Measurements from ENCODE around the gene KLK14.
A peak's percentile ranks its signal among the peaks of the same experiment; 100 is the strongest.

Gene KLK14

DNA sequence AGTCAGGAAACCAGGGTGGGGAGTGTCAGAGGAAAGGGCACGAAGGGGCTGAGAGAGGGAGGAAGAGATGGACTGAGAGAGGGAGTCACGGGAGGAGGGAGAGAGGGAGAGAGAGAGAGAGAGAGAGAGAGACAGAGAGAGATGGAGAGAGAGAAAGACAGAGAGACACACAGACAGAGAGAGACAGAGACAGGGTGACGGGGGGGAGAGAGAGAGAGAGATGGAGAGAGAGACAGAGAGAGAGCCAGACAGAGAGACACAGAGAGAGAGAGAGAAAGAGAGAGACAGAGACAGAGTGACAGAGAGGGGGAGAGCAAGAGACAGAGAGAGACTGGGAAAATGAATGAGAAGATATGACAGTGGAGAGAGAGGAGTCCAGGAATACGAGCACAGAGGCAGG is 494 bp upstream of the KLK14 start:
- DNase-seq: no peak

- no peak for DNase-seq
Observed at GRCh38 chr19:51081476-51081875, 1.2 kb downstream of the KLK14 start.

DNA sequence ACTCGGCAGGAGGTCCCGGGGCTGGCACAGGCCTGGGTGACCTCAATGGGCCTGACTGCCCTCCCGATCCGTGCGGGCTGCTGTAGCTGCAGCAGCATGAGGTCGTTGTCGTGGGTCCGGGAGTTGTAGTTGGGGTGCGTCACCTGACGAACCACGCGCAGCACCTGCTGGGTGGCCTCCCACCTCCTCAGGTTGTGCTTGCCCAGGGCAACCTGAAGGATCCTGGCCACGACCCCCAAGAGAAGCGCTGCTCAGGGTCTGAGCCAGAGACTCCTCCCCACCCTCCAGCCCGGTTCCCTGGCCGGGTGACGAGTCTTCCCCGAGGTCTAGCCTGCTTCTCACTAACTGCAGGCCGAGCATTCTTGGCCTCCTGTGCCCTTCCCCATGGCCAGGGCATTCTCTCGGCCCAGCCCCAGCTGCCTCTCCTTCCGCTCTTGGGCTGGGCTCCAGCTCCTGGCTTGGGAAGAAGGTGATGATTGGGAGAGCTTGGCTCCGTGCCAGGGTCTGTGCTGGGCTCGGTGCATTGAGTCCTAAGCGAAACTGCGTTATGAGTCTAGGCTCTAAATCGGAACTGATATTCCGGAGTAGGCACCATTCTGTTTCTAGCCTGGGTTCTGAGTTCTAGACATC is 3.1 kb downstream of the KLK14 start:
- DNase-seq: no peak

DNA sequence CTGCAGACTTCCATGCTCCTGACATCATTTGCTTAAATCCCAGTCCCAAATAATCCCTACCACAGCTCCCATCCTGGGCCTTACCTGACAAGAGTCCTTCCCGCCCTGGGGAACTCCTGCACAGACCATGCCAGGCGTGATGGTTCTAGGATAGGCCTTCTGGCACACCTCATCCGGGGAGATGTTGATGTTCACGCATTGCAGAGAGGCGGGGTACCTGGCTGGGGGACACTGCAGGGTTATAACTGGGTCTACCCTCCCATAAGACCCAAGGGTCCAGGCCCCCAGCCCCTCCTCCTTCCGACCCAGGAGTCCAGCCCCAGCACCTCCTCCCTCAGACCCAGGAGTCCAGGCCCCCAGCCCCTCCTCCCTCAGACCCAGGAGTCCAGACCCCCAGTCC is 4.0 kb downstream of the KLK14 start:
- DNase-seq: no peak

GRCh38 chr19:51078104-51078503 is 4.6 kb downstream of the KLK14 start:
- DNase-seq: no peak

DNA sequence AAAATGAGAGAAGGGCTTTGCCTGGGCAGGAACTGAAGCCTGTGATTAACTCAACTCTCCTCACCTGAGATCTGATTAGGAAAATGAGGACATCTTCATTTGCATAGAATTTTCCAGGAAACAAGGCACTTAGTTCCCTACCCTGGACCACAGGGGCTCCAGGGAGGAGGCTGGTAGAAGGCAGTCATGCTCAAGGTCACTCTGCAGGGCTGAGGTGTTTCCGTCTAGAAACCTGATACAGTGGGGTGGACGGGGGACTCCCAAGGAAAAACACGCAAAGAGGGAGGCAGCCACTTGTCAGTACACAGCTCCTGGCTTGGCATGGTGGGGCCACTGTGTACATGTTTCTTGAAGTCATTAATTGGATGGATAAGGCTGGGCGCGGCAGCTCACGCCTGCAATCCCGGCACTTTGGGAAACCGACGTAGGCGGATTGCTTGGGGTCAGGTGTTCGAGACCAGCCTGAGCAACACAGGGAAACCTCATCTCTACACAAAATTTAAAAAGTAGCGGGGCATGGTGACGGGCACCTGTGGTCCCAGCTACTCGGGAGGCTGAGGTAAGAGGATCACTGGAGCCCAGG is 6.0 kb downstream of the KLK14 start:
- no peak for DNase-seq

- no peak for DNase-seq
Observed at GRCh38 chr19:51075998-51076397, 6.7 kb downstream of the KLK14 start.

DNA sequence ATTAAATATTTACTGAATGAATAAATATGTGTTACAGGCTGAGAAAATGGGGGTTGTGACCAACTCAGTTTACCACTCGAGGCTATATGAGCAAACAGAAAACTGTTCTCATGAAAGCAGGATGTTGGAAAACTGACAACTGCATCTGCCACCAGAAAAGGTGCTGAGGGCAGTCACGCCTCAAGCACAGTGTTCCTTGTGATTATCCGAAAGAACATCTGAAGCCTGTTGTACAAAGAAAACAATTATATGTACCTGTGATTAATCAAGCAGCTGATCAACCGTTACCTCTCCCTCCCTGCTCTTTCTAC is 11.6 kb downstream of the KLK14 start:
- peak; percentile 60 for DNase-seq

- DNase-seq: peak; percentile 13
Observed at GRCh38 chr19:51070334-51071094, 12.2 kb downstream of the KLK14 start.

DNA sequence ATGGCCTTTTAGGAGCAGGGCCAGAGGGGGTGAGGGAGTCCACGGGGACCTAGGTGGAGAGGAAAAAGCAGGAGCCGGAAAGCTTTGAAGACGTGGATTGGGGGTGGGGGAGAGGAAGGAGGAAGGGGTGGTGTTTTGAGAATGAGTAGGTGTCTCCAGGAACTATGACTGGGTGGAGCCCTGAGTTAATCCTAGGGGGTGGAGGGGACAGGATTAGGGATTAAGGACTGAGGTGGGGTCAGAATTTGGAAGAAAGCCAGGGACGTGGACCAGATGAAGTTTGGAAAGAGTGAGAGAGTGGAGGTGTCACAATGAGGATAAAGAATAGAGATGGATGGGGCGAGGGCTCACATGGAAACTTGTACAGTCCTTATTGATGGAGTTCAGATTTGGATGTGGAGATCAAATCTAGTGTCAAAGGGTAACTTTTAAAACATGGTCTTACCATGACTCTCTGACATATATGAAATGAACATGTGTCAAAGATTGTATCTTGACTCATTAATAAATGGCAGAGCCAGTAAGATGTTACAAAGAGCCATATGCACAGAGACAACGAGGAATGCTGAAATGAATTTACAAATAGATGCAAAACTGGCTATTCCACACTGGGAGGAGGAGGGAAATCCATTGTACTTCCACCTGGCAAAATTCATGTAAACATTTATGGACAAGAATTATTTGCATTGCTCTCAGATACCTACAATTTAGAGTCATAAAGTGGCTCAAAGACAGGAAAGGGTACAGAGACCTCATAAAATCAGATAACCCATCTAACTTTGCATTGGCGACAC is 16.1 kb downstream of the KLK14 start:
- DNase-seq: no peak

DNA sequence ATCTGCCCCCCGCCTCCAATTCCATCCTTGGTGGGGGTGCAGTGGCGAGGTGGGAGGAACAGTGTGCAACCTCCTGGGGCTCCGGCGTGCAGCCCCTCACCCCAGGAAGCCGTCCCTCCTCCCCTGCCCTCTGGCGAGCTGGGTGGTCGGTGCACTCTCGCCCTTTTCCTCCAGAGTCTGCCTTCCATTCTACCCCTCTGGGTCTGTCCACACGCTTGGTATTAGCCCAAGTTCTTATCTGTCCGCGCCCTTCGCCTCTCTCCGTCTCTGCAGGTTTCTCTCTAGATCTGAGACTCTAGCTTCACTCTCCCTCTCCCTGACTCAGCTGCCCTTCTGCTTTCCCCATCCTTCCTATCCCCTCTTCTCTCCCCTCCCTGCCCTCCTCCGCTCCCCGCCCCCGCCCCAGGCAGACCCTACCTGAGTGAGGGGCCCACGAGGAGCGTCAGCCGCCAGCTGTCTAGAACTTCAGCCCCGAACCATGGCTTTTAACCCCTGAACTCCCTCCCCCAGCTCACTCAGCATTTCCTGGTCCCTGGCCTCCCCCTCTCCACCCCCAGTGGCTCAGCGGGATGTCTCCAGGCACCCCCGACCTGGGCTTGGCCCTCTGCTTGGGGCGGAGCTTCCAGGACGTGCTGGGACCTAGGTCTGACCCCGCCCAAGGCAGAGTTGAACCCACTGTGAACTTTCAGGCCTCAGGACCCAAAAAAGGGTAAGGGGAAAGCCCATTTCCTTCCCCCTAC is 17.3 kb downstream of the KLK14 start:
- no peak for DNase-seq

DNA sequence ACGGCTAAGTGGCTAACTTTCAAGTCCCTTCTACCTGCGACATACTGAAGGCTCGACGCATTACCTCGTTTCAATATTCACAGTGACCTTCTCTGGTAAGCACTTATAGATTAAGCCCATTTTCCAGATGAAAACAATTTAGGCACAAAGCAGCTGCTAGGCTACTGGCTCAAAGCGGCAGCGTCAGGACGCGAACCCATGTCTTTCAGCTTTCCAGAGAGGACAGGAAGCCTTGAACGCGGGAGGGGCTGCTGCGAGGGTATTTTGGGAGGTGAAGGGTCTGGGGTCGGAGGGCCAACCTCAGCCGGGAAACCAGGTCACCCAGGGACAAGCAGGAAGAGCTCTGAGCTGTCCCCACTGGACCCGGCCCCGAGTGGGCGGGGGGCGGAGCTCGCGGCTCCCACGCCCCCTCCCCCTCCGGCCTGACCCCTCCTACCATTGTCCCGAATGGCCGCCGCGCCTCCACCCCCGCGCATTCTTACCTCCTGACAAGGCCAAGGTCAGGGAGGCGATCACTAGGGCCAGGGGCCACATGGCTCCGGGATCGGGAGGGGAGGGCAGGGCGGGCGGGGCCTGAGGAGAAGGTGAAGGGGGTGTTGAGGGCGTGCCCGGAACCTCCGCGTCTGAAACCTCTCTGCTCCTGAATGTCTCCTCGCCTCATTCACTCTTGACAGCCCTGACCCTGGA is 18.0 kb downstream of the KLK14 start, which contains the start of gene KLK13:
KLK13 (minus strand) TSS at position 559 of the 687 bp plus-strand sequence; CDS start at position 534, 25 bp downstream.
- DNase-seq: no peak

DNA sequence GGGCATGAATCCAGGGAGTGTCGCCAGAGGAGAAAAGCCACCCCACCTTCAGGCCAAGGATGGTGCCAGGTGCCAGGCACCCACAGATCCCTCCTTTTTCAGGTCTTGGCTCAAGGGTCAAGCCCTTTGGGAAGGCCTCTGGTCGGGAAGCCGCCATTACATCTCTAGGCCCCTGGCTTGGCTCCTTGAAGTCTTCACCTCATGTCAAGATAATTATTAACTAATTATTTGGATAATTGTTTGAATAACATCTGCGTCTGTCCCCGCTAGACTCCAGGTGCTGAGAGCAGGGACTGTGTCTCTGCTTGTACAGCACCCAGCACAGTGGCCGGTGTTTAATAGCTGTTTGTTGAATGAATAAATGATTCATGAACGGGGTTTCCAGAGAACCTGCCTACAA is 19.0 kb downstream of the KLK14 start:
- no peak for DNase-seq

GRCh38 chr19:51060973-51061372 is 21.7 kb downstream of the KLK14 start:
- no peak for DNase-seq

DNA sequence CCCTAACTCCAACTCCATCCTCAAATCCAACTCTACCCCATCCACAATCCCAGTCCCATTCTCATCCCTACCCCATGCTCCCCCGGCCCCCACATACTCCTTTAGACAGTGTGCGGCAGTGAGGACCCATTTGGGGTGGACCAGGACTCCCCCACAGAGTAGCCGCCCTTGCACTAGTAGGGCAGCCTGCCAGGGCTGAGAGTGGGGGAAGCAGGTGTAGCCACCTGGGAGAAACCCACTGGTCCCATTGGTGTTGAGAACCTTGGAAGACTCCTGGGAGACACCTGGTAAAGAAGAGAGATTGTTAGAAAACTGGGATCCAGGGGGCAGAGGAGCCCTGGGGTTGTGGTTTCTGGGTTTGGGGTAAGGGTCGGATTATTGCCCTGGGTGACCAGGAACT is 22.4 kb downstream of the KLK14 start:
- no peak for DNase-seq

DNA sequence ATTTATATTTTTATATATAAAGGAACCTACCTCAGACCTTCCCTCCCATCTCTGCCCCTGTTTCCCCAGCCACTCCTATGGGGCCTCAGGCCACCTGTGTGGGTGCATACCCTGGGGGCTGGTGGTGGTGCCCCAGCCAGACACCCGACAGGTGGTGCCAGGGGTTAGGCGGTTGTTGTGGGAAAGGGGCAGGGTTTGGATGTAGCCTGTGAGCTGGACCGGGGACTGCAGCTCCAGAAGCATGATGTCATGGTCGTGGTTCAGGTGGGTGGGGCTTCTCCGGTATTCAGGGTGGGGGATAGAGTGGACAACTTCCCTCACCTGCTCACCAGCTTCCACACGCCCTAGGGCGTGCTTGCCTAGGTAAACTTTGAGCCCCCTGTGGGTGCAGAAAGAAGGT is 23.0 kb downstream of the KLK14 start:
- no peak for DNase-seq

GRCh38 chr19:51055866-51056265 is 26.8 kb downstream of the KLK14 start:
- no peak for DNase-seq

GRCh38 chr19:51047031-51047335 is 35.7 kb downstream of the KLK14 start:
- DNase-seq: no peak

GRCh38 chr19:51044327-51044726 is 38.4 kb downstream of the KLK14 start:
- no peak for DNase-seq

DNA sequence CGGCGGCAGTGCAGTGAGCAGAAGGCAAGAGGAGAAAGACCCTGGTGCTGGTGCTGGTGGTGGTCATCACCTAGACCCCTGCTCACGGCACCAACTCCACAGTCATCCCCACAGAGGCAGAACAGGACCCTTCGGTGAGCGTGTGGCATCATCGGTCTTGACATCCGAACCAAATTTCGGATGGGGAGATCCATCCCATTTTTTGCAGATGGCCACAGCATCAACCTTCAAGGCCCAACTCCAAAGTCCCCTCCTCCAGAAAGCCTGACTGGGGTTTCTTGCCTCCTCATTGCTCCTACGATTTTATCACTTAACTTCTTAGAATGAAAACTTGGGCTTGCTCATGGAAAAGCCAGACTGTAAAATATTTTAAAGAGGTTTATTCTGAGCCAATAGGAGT is 39.2 kb downstream of the KLK14 start:
- no peak for DNase-seq

- DNase-seq: no peak
Observed at GRCh38 chr19:51040151-51040550, 42.5 kb downstream of the KLK14 start.

GRCh38 chr19:51036519-51036918 is 46.2 kb downstream of the KLK14 start:
- no peak for DNase-seq

GRCh38 chr19:51034704-51035103 is 48.0 kb downstream of the KLK14 start, which contains the start of gene KLK12:
Gene KLK12 (minus strand): TSS chr19:51035002. CDS start chr19:51034621, 381 bp downstream.
- DNase-seq: no peak
